Inferior parietal cortex (tissue), 1 donor: Measurements from ENCODE around the gene SPAG17.

ENCODE experiments used
- DNase-seq: peaks from one replicate; pipeline ENCODE4 v3.0.0-alpha.2; 2016; ENCODE audit errors: extremely low spot score

SPAG17 gene

GRCh38 chr1:118118873-118119463 lies 66.1 kb downstream of the SPAG17 start:
- DNase-seq = no peak

- no peak for DNase-seq
Observed at GRCh38 chr1:118118469-118118868, 66.6 kb downstream of the SPAG17 start.

- DNase-seq = no peak
Observed at GRCh38 chr1:118117521-118117920, 67.5 kb downstream of the SPAG17 start.

GRCh38 chr1:118116909-118117308 lies 68.1 kb downstream of the SPAG17 start:
- DNase-seq = no peak

- DNase-seq = no peak
Observed at GRCh38 chr1:118116401-118116800, 68.6 kb downstream of the SPAG17 start.

GRCh38 chr1:118115567-118116295 lies 69.3 kb downstream of the SPAG17 start:
- DNase-seq = no peak

GRCh38 chr1:118113261-118113660 lies 71.8 kb downstream of the SPAG17 start:
- no peak for DNase-seq

GRCh38 chr1:118110580-118110979 lies 74.4 kb downstream of the SPAG17 start:
- no peak for DNase-seq

GRCh38 chr1:118104951-118105350 lies 80.1 kb downstream of the SPAG17 start:
- no peak for DNase-seq

- no peak for DNase-seq
Observed at GRCh38 chr1:118102445-118102844, 82.6 kb downstream of the SPAG17 start.

GRCh38 chr1:118101999-118102398 lies 83.0 kb downstream of the SPAG17 start:
- no peak for DNase-seq

GRCh38 chr1:118101515-118101844 lies 83.5 kb downstream of the SPAG17 start:
- DNase-seq = no peak

GRCh38 chr1:118100686-118101514 lies 84.1 kb downstream of the SPAG17 start:
- no peak for DNase-seq

GRCh38 chr1:118099686-118100085 lies 85.3 kb downstream of the SPAG17 start:
- no peak for DNase-seq

GRCh38 chr1:118097622-118098348 lies 87.2 kb downstream of the SPAG17 start:
- no peak for DNase-seq

- no peak for DNase-seq
Observed at GRCh38 chr1:118093017-118093416, 92.0 kb downstream of the SPAG17 start.

- no peak for DNase-seq
Observed at GRCh38 chr1:118090130-118090529, 94.9 kb downstream of the SPAG17 start.

- DNase-seq = no peak
Observed at GRCh38 chr1:118085365-118085764, 99.7 kb downstream of the SPAG17 start.

GRCh38 chr1:118084400-118084799 lies 100.6 kb downstream of the SPAG17 start:
- DNase-seq = no peak

- no peak for DNase-seq
Observed at GRCh38 chr1:118082984-118083383, 102.0 kb downstream of the SPAG17 start.

- no peak for DNase-seq
Observed at GRCh38 chr1:118081387-118081786, 103.6 kb downstream of the SPAG17 start.
